SK-N-SH (cell line): ENCODE measurements around the gene DBH. TPM values are rescaled to one million over a fixed set of nuclear protein-coding genes. Genes with fewer than 3 reads are reported as not detected.

Experiments used
- CTCF ChIA-PET: fragments of 300-600, 350-600 bp; formaldehyde crosslinking; extraction: SDS; loops from one replicate; lab custom pipeline; 2021; lab: Yijun Ruan, JAX
- POLR2A ChIA-PET: fragments of 350-600 bp; sonication (Branson Sonifier 250); formaldehyde crosslinking; extraction: SDS; loops from one replicate; lab custom pipeline; 2020; ENCODE audit warnings: antibody characterized with exemption, inconsistent platforms; lab: Yijun Ruan, JAX
- DNase-seq: peaks from one replicate; pipeline ENCODE4 v3.0.0; 2012
- H2AFZ ChIP-seq: fragments of 200-600 bp; sonication (generic); 2 replicates; pipeline ENCODE4 v1.8.1; 2016; ENCODE audit warnings: antibody characterized with exemption, mild to moderate bottlenecking, low read depth
- H3F3A ChIP-seq: fragments of 200-600 bp; sonication (generic); replicated peaks from 2 replicates; pipeline ENCODE3; 2016; ENCODE audit warnings: antibody characterized with exemption, mild to moderate bottlenecking; ENCODE audit not compliant: insufficient read depth
- H3K27ac ChIP-seq, 2 experiments: fragments of 200-500 bp in 1 of 2; fragments of 200-600 bp in 1 of 2; sonication (Bioruptor generic) in 1 of 2; sonication (generic), shearing (Covaris generic) in 1 of 2; 2 replicates each; pipeline versions ENCODE4 v1.5.1 to v1.6.1; 2014 to 2016; ENCODE audit warnings: low read depth in 2 of 2, inconsistent platforms in 1 of 2, low read length in 1 of 2, mild to moderate bottlenecking in 1 of 2, mixed read lengths in 1 of 2
- H3K27me3 ChIP-seq: fragments of 200-600 bp; sonication (generic), shearing (Covaris generic); 2 replicates; pipeline ENCODE4 v1.6.1; 2016; ENCODE audit warnings: mixed run types; ENCODE audit not compliant: insufficient read depth
- H3K36me3 ChIP-seq, 2 experiments: fragments of 200-500 bp in 1 of 2; fragments of 200-600 bp in 1 of 2; sonication (Bioruptor generic) in 1 of 2; sonication (generic) in 1 of 2; replicated peaks in 1 of 2; 2 replicates each; pipeline versions ENCODE3 to v1.5.1; 2014 to 2016; ENCODE audit warnings: low read length in 1 of 2, mild to moderate bottlenecking in 1 of 2; ENCODE audit not compliant: insufficient read depth in 2 of 2, control insufficient read depth in 1 of 2
- H3K4me1 ChIP-seq, 2 experiments: fragments of 200-500 bp in 1 of 2; fragments of 200-600 bp in 1 of 2; sonication (Bioruptor generic) in 1 of 2; sonication (generic), shearing (Covaris generic) in 1 of 2; 2 replicates each; pipeline versions ENCODE4 v1.5.1 to v1.6.1; 2014 to 2016; ENCODE audit warnings: low read depth in 1 of 2, low read length in 1 of 2, mixed run types in 1 of 2; ENCODE audit not compliant: insufficient read depth in 2 of 2, control insufficient read depth in 1 of 2
- H3K4me2 ChIP-seq: fragments of 200-600 bp; sonication (generic), shearing (Covaris generic); 2 replicates; pipeline ENCODE4 v1.6.1; 2017; ENCODE audit warnings: mixed run types
- H3K4me3 ChIP-seq, 2 experiments: fragments of 200-500 bp in 1 of 2; fragments of 200-600 bp in 1 of 2; sonication (Bioruptor generic) in 1 of 2; sonication (generic), shearing (Covaris generic) in 1 of 2; 2 replicates each; pipeline versions ENCODE4 v1.5.1 to v1.8.1; 2014 to 2016; ENCODE audit warnings: low read depth in 2 of 2, inconsistent platforms in 1 of 2, low read length in 1 of 2, mild to moderate bottlenecking in 1 of 2, mixed read lengths in 1 of 2, moderate library complexity in 1 of 2
- H3K79me2 ChIP-seq: fragments of 200-600 bp; sonication (generic); 2 replicates; pipeline ENCODE4 v1.8.1; 2017; ENCODE audit warnings: mild to moderate bottlenecking; ENCODE audit not compliant: insufficient read depth
- H3K9ac ChIP-seq: fragments of 200-600 bp; sonication (generic); 2 replicates; pipeline ENCODE4 v1.6.1; 2017; ENCODE audit warnings: mixed run types
- H3K9me2 ChIP-seq: fragments of 200-600 bp; sonication (generic); 2 replicates; pipeline ENCODE4 v1.6.1; 2017; ENCODE audit warnings: mixed run types
- H3K9me3 ChIP-seq: fragments of 200-600 bp; sonication (generic); 2 replicates; pipeline ENCODE4 v1.6.1; 2017; ENCODE audit warnings: mixed run types, mild to moderate bottlenecking, moderate library complexity
- H4K20me1 ChIP-seq: fragments of 200-600 bp; sonication (generic); 2 replicates; pipeline ENCODE4 v1.6.1; 2017; ENCODE audit warnings: mild to moderate bottlenecking, mixed run types; ENCODE audit not compliant: insufficient read depth
- CHD2 ChIP-seq: fragments of 150-350 bp; IDR thresholded peaks from 2 replicates; pipeline ENCODE4 v1.6.1; 2018; ENCODE audit warnings: low read length; ENCODE audit not compliant: partially characterized antibody
- ELF1 ChIP-seq: IDR thresholded peaks from 2 replicates; pipeline ENCODE4 v1.4.0; 2012
- EZH2phosphoT487 ChIP-seq: fragments of 200-600 bp; sonication (generic); IDR thresholded peaks from 2 replicates; pipeline ENCODE4 v1.6.1; 2017; ENCODE audit warnings: low read depth, mixed run types, mild to moderate bottlenecking, antibody characterized with exemption, moderate library complexity, borderline replicate concordance
- FOSL2 ChIP-seq: IDR thresholded peaks from 2 replicates; pipeline ENCODE4 v1.4.0; 2012; ENCODE audit warnings: low read depth, mild to moderate bottlenecking, moderate library complexity, borderline replicate concordance
- FOXJ3 ChIP-seq: sonication (generic); formaldehyde crosslinking; IDR thresholded peaks from 2 replicates; pipeline ENCODE4 v1.5.1; 2020; ENCODE audit warnings: mild to moderate bottlenecking, missing genetic modification reagents
- FOXM1 ChIP-seq: IDR thresholded peaks from 2 replicates; pipeline ENCODE4 v1.4.0; 2012; ENCODE audit warnings: low read depth, mild to moderate bottlenecking
- GATA2 ChIP-seq: sonication (generic); formaldehyde crosslinking; IDR thresholded peaks from 2 replicates; pipeline ENCODE4 v1.5.0; 2020; ENCODE audit warnings: mild to moderate bottlenecking, missing genetic modification reagents
- IRF3 ChIP-seq: fragments of 150-350 bp; IDR thresholded peaks from 2 replicates; pipeline ENCODE4 v1.6.1; 2016; ENCODE audit warnings: mild to moderate bottlenecking, low read depth, low read length
- MAX ChIP-seq: IDR thresholded peaks from 2 replicates; pipeline ENCODE4 v1.4.0; 2012; ENCODE audit warnings: low read depth
- NFIC ChIP-seq: IDR thresholded peaks from 2 replicates; pipeline ENCODE4 v1.4.0; 2012; ENCODE audit warnings: borderline replicate concordance
- NRF1 ChIP-seq: IDR thresholded peaks from 2 replicates; pipeline ENCODE4 v1.6.1; 2012; ENCODE audit warnings: low read depth, mild to moderate bottlenecking, low read length
- PBX3 ChIP-seq: IDR thresholded peaks from 2 replicates; pipeline ENCODE4; 2012
- POLR2AphosphoS5 ChIP-seq: IDR thresholded peaks from 2 replicates; pipeline ENCODE4 v1.6.1; 2012; ENCODE audit warnings: low read depth, low read length
- REST ChIP-seq: IDR thresholded peaks from 2 replicates; pipeline ENCODE4 v1.6.1; 2012; ENCODE audit warnings: mild to moderate bottlenecking, low read depth, low read length, moderate library complexity
- RFX5 ChIP-seq: IDR thresholded peaks from 2 replicates; pipeline ENCODE4 v1.6.1; 2012; ENCODE audit warnings: mild to moderate bottlenecking, improper control_type of control experiment, low read length
- RXRA ChIP-seq: IDR thresholded peaks from 2 replicates; pipeline ENCODE4 v1.4.0; 2012; ENCODE audit warnings: low read depth, mild to moderate bottlenecking, borderline replicate concordance
- TCF12 ChIP-seq: IDR thresholded peaks from 2 replicates; pipeline ENCODE4 v1.4.0; 2012
- TEAD4 ChIP-seq: IDR thresholded peaks from 2 replicates; pipeline ENCODE4 v1.4.0; 2012; ENCODE audit warnings: mild to moderate bottlenecking, borderline replicate concordance; ENCODE audit not compliant: insufficient read depth
- USF2 ChIP-seq: fragments of 150-350 bp; IDR thresholded peaks from 2 replicates; pipeline ENCODE4 v1.6.1; 2017; ENCODE audit warnings: antibody characterized with exemption, low read length, low read depth, borderline replicate concordance
- ZBTB33 ChIP-seq: IDR thresholded peaks from 2 replicates; pipeline ENCODE4 v1.4.0; 2012; ENCODE audit warnings: low read depth, borderline replicate concordance
- WGBS: methylation state at CpG from one replicate; pipeline ENCODE4 v1.1.6; 2017; ENCODE audit warnings: low lambda C conversion rate; 5-methylcytosine and 5-hydroxymethylcytosine counted together
- polyA plus RNA-seq, 3 experiments: library from polyadenylated mRNA; depleted of rRNA; stranded (reverse); fragments of >200 nt; gene quantifications; 2 replicates each; pipeline ENCODE4 v1.2.3, GENCODE V29; 2012

Gene DBH
- polyA plus RNA-seq, 1 of the 3 experiments (the other 2 are of a cell fraction) = 0.92 TPM

GRCh38 chr9:133671371-133671770 is 35.2 kb downstream of the DBH start:
- Histone ChIP-seq H3F3A (no peaks in the 10 kb centered on the region), H3K36me3 (no peaks in the 10 kb centered on the region), H3K27ac (no peak overlapping the region; a peak in 1 of 4 replicates), H3K27me3 (no peaks in the 10 kb centered on the region), H3K4me1 (peaks cover 0 to 16% of the 10 kb centered on the region in 2 experiments; a peak in 1 of 4 replicates), H3K4me3 (no peak overlapping the region), H3K9me2 (no peaks in the 10 kb centered on the region), H3K9me3 (no peaks in the 10 kb centered on the region), H3K4me2 (no peak overlapping the region), H3K9ac (no peak overlapping the region), H2AFZ (no peak overlapping the region), H3K79me2 (no peaks in the 10 kb centered on the region), H4K20me1 (no peaks in the 10 kb centered on the region)
- CTCF ChIA-PET = interaction anchor here (0.9 to 1.6 kb wide), 4 partner anchors 9 to 323 kb away, joined by 3 to 6 read pairs (median 4); no protein-coding TSS in a partner anchor
- TF ChIP-seq TEAD4 (no peak), IRF3 (no peak), MAX (no peak), CHD2 (no peak), GATA2 (CRISPR knock-in tag) (no peak), FOXJ3 (CRISPR knock-in tag) (no peak), RFX5 (no peak), ELF1 (no peak), TCF12 (no peak), USF2 (no peak), NFIC (no peak), PBX3 (no peak), POLR2AphosphoS5 (no peak), FOXM1 (no peak), REST (no peak), EZH2phosphoT487 (no peak), RXRA (no peak), NRF1 (no peak), FOSL2 (no peak), ZBTB33 (no peak)
- WGBS = 84% methylated on average over 19 of the region's 21 CpGs
- no peak for DNase-seq
- POLR2A ChIA-PET = interaction anchor here (0.5 to 1.0 kb wide), 3 partner anchors 9 to 305 kb away, joined by 3 to 4 read pairs (median 3); no protein-coding TSS in a partner anchor
